ENCODE measurements around the gene DPP9.

Gene DPP9

GRCh38 chr19:4707956-4708650, 15.5 kb downstream of the DPP9 start:
- no peak for FAIRE-seq

GRCh38 chr19:4707322-4707721, 16.3 kb downstream of the DPP9 start:
- no peak for FAIRE-seq

GRCh38 chr19:4705413-4706131, 18.1 kb downstream of the DPP9 start:
- FAIRE-seq, result no peak

- no peak for FAIRE-seq
Observed at GRCh38 chr19:4704317-4704673, 19.3 kb downstream of the DPP9 start.

GRCh38 chr19:4703671-4704316, 19.8 kb downstream of the DPP9 start:
- FAIRE-seq, result no peak

GRCh38 chr19:4702764-4703163, 20.9 kb downstream of the DPP9 start:
- FAIRE-seq, result no peak

GRCh38 chr19:4701557-4701956, 22.1 kb downstream of the DPP9 start:
- no peak for FAIRE-seq

- FAIRE-seq, result no peak
Observed at GRCh38 chr19:4700693-4700970, 23.0 kb downstream of the DPP9 start.

GRCh38 chr19:4699826-4700692, 23.6 kb downstream of the DPP9 start:
- FAIRE-seq, result no peak

- FAIRE-seq, result no peak
Observed at GRCh38 chr19:4697304-4697703, 26.3 kb downstream of the DPP9 start.

- no peak for FAIRE-seq
Observed at GRCh38 chr19:4695224-4695731, 28.4 kb downstream of the DPP9 start.

- FAIRE-seq, result no peak
Observed at GRCh38 chr19:4694211-4694987, 29.2 kb downstream of the DPP9 start.

GRCh38 chr19:4693471-4694121, 30.0 kb downstream of the DPP9 start:
- FAIRE-seq, result no peak

GRCh38 chr19:4693078-4693350, 30.6 kb downstream of the DPP9 start:
- no peak for FAIRE-seq

- no peak for FAIRE-seq
Observed at GRCh38 chr19:4692251-4693077, 31.2 kb downstream of the DPP9 start.

GRCh38 chr19:4691373-4691772, 32.3 kb downstream of the DPP9 start:
- no peak for FAIRE-seq

- no peak for FAIRE-seq
Observed at GRCh38 chr19:4690361-4690760, 33.3 kb downstream of the DPP9 start.

- no peak for FAIRE-seq
Observed at GRCh38 chr19:4689403-4689802, 34.2 kb downstream of the DPP9 start.

GRCh38 chr19:4688587-4688986, 35.1 kb downstream of the DPP9 start:
- no peak for FAIRE-seq

- FAIRE-seq, result no peak
Observed at GRCh38 chr19:4687396-4687795, 36.2 kb downstream of the DPP9 start.

- no peak for FAIRE-seq
Observed at GRCh38 chr19:4686700-4687099, 36.9 kb downstream of the DPP9 start.

All from G401.6 (cell line).